ENCODE results near the gene KBTBD12. TPM values are rescaled to one million over a fixed set of nuclear protein-coding genes. Genes with fewer than 3 reads are reported as not detected.
"Not testable (repeated sequence)": the region's sequence is repeated elsewhere in the genome, so short reads cannot be mapped to it uniquely, and the experiment has no call there.

Gene KBTBD12, protein sequence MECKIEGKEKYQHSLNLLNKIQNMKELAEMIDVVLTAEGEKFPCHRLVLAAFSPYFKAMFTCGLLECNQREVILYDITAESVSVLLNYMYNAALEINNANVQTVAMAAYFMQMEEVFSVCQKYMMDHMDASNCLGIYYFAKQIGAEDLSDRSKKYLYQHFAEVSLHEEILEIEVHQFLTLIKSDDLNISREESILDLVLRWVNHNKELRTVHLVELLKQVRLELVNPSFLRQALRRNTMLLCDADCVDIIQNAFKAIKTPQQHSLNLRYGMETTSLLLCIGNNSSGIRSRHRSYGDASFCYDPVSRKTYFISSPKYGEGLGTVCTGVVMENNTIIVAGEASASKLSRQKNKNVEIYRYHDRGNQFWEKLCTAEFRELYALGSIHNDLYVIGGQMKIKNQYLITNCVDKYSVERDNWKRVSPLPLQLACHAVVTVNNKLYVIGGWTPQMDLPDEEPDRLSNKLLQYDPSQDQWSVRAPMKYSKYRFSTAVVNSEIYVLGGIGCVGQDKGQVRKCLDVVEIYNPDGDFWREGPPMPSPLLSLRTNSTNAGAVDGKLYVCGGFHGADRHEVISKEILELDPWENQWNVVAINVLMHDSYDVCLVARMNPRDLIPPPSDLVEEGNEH
- 19.4 TPM for polyA plus RNA-seq (ENCODE audit: insufficient read length)

GRCh38 chr3:127915115-127915936 lies at the start of gene KBTBD12:
Gene KBTBD12 (plus strand): TSS chr3:127915232. CDS start chr3:127923062, 7,830 bp downstream.
- peak; percentile 49 for DNase-seq

DNA sequence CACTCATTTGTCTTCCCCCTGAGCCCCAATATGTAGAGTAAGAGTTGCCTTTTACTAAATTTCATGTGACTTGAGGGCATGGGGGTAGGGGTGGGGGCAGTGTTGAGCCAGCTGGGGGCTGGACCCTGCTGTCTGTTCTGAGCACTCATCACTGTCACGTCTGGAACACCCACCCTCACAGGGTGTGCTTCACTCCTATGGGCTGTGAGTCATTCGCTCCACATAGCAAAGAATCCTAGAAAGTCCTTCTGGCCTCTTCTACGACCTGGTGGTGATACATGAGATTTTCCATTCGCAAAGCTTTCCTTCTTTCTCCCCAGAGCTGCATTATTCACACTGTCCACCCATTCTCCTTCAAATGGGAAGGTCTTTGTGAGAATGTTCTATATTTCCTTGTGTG lies 49.1 kb upstream of the KBTBD12 start:
- no peak for DNase-seq

GRCh38 chr3:127867412-127867811 lies 47.6 kb upstream of the KBTBD12 start:
- no peak for DNase-seq

- DNase-seq = no peak
Observed at GRCh38 chr3:127867986-127868385, 47.0 kb upstream of the KBTBD12 start.

- DNase-seq = no peak
Observed at GRCh38 chr3:127870156-127870555, 44.9 kb upstream of the KBTBD12 start.

DNA sequence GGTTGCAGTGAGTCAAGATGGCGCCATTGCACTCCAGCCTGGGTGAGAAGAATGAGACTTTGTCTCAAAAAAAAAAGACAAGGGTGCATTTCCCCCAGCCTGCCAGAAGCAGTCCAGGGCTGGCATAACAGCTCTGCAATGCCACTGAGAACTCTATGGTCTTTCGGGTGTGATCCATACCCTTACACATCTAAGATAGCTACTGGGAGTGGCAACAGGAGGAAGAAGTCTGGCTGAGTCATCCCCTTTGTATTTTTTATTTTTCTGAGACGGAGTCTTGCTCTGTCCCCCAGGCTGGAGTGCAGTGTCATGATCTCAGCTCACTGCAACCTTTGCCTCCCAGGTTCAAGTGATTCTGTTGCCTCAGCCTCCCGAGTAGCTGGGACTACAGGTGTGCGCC lies 40.9 kb upstream of the KBTBD12 start:
- not testable (repeated sequence) for DNase-seq

- no peak for DNase-seq
Observed at GRCh38 chr3:127881586-127881985, 33.4 kb upstream of the KBTBD12 start.

DNA sequence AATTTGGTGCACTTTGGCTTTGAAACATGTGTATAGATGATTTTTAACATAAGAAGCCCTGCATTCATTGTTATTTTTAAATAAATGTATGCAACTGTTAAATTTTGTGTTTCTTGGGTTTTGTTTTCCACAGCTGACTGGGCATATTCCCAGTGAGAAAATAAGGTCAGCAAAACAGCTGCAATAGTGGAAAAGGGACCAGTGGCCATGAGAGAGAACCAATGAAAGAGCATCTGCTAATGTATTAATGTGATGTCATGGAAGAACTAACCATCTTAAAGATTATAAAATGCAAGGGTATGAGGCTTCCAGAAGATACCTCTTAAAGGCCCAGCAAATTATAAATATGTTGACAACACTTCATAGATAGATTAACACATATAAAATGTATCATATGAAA lies 31.0 kb upstream of the KBTBD12 start:
- DNase-seq = peak; percentile 77

DNA sequence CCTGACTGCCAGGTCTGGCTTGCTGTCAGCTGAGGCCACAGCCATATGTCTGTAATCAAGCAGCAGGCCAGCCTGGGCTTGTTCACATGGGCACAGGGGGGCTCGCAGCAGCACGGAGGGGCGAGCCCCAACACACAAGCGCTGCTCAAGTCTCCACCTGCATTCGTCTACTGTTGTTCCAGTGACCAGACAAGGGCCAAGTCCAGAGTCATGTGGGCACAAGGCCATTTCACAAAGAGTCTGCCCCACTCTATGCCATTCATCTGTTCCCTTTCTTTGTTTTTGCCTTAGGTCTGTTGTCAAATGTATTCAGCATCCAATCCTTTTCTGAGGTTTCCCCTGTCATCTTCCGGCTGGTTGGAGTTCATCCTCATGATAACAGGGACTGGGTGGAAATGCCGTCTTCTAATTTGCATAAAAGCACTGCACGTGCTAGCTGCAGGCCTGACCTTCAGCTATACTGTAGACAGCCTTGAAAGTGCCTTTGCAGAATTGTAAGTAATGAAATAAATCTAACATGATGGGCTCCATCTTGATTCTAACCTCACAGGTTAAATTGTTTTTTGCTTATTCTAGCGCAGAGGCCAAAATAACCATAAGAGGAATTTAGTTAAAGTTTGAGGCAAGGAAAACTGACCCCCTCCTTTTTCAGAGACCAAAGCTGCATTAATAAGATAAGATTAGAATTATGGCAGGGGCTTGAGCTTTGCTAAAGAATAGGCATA lies 28.6 kb upstream of the KBTBD12 start:
- DNase-seq = no peak

DNA sequence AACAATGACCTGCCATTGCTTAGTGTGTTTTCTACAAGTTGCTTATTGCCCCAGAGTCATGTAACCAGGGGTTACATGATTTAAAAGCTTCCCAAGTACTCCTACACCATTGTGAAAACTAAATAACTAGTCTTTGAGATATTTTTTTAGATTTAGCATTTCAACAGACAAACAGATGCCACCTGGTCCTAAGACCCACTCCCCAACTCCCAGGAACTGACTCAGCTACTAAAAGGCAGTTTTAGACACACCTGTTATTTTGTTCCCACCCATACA lies 28.1 kb upstream of the KBTBD12 start:
- no peak for DNase-seq

- DNase-seq = no peak
Observed at GRCh38 chr3:127887321-127887720, 27.7 kb upstream of the KBTBD12 start.

DNA sequence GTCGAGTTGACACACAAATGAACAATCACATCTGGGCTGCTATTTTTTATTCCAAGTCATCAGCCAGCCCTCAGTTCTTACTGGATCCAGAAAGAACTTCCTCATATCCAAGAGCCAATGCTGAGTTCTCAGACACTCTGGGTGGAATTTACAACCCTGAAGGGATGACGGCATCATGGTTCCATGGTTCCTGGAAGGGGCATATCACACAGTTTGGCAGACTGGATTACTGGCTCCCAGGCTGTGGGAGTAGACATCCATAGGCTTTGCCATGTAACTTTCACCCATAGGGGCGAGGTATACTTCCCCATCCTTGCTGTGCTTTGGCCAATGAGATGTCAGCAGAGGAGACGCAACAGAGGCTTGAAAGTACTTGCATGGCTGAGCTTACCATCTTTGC lies 26.9 kb upstream of the KBTBD12 start:
- no peak for DNase-seq

GRCh38 chr3:127888564-127889107 lies 26.4 kb upstream of the KBTBD12 start:
- DNase-seq = no peak

DNA sequence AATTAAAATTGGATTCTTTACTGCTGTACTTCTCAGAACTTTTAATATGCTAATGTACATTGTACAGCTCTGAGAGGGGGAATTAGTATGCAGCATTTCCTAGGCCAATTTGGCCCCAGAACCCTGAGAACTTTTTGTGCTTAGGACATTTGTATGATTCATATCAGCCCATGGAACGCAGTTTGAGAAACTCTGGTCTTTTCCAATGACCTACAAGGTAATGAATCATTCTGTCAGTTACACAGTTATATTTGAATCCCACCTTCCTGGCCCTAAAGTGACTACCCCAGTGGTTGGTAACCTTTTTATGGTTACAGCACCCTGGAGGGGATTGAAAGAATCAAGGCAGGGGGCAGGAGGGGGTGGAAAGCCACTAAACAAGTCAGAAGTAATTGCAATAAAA lies 25.6 kb upstream of the KBTBD12 start:
- no peak for DNase-seq

DNA sequence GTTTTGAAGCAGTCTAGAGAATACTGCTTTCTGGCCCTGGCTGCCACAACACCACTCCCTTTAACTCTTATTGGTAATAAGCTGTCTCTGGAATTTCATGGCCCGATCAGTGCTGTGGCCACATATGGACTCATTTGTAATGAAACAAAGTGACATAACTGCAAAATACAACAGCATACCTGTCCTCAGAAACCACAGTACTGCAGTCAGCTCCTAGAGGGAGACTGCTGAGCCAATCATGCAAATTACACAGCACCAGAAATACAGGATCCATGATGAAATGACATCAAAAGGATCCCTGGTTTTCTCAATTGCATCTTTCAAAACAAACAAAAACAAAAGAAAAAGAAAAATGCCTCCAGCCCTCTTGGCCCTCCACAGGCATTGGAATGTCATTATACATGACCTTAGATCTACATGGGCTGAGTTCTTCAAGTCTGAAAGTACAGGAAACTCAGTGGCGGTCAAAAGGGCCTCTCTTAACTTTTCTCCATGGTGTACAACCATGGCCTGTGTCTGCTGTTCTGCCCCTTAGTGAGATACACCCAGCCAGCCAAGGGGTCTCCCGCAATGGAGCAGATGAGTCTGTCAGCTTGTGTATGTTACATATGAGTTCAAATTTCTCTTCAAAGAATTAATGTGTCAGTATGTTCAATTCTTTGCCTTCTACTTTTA lies 24.9 kb upstream of the KBTBD12 start:
- DNase-seq = no peak

DNA sequence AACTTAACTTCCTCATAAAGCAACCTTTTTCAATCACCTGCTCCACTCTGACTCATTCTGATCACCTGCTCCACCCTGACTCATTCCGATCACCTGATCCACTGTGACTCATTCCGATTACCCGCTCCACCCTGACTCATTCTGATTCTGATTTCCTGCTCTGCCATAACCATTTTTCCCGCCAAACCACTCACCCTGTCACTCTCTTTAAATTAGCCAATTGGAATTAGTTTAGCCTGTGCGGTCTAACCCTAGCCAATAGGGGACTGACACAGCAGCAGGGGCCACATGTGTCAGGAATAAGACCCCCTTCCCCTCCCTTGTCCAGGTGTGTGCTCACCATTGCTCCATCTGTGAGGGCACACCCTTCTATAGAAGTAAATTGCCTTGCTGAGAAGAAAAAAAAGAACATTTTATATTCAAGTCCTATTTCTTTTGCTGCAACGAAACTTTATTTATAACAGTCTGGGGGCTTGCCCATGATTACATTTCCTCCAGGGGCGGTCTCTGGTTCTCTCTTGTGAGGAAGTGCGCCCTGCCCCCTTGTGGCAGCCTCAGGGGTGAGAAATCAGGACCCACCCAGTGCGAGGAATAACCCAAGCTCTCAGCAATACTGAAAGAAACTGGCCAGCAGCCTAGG lies 24.3 kb upstream of the KBTBD12 start:
- DNase-seq = not testable (repeated sequence)

DNA sequence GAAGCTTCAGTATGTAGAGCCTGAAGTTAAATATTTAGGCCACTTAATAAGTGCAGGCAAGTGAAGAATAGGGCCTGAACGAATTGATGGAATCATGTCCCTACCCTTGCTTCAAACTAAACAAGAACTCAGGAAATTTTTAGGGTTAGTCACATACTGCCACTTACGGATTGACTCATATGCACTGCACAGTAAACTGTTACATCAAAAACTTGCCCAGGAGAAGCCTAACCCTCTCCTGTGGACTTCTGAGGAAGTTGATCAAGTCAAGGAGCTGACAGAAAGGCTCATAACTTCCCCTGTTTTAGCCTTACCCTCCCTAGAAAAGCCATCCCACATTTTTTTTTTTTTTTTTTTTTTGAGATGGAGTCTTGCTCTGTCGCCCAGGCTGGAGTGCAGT lies 20.6 kb upstream of the KBTBD12 start:
- no peak for DNase-seq

- no peak for DNase-seq
Observed at GRCh38 chr3:127899200-127899599, 15.8 kb upstream of the KBTBD12 start.

- DNase-seq = no peak
Observed at GRCh38 chr3:127899766-127900165, 15.3 kb upstream of the KBTBD12 start.

GRCh38 chr3:127900536-127900935 lies 14.5 kb upstream of the KBTBD12 start:
- DNase-seq = no peak

DNA sequence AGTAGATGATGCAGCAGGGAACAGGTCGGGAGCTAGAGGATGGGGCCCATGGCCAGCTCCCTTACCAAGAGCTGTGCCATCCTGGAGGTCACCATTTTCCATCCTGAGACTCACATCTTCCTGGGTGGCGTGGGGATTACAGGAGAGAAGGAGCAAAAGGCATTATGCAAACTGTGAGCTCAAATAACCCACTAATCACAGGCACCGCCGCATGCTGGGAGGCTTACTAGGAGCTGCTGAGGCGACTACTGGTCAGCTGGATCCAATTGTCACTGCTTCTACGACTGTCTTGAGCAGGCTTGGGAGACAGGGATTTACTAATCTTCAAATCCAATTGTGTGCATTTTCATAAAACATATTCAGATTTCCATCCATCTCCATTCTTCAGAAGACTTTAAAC lies 12.5 kb upstream of the KBTBD12 start:
- no peak for DNase-seq
